Loucy (cell line): ENCODE results near the gene RAB38.

Experiments
- EZH2phosphoT487 ChIP-seq: fragments of 200-600 bp; IDR thresholded peaks from 2 replicates; pipeline ENCODE4 v1.6.1; 2018; ENCODE audit warnings: antibody characterized with exemption, mild to moderate bottlenecking, moderate library complexity, borderline replicate concordance
- TF ChIP-seq, protein P1 (sequence below): fragments of 200-600 bp; sonication (generic); conservative IDR thresholded peaks from 2 replicates; pipeline ENCODE4 v1.5.1; 2014; ENCODE audit warnings: mild to moderate bottlenecking, antibody characterized with exemption, low read length

DNA sequence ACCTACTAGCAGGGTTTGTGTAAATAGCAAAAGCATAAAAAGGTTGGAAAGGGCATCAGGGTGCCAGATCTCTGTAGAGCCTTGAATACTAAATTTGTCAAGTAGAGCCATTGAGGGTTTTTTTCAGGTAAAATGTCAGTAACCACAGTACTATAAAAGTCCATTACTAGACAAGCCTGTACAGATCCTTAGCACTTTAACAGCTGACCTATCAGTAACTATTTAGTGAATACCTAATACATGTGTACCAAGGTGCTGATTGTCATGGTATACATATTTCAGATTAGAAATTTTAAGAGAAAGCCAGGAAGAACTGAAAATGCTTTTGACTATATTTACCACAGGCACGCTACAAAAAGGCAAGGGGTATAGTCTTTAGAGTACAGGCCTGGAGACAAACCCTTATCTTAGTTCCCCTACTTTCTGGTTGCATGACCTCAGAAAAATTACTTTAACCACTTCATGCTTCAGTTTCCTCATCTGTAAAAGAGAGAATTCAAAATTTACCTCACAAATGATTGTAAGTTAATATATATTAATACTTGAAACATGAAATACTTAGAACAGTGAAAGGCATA lies 57.9 kb downstream of the RAB38 start:
- no peak for TF ChIP-seq EZH2phosphoT487
- TF ChIP-seq, protein P1, sequence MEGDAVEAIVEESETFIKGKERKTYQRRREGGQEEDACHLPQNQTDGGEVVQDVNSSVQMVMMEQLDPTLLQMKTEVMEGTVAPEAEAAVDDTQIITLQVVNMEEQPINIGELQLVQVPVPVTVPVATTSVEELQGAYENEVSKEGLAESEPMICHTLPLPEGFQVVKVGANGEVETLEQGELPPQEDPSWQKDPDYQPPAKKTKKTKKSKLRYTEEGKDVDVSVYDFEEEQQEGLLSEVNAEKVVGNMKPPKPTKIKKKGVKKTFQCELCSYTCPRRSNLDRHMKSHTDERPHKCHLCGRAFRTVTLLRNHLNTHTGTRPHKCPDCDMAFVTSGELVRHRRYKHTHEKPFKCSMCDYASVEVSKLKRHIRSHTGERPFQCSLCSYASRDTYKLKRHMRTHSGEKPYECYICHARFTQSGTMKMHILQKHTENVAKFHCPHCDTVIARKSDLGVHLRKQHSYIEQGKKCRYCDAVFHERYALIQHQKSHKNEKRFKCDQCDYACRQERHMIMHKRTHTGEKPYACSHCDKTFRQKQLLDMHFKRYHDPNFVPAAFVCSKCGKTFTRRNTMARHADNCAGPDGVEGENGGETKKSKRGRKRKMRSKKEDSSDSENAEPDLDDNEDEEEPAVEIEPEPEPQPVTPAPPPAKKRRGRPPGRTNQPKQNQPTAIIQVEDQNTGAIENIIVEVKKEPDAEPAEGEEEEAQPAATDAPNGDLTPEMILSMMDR: no peak
